Sciatic nerve (tissue), 2 donors: ENCODE data around the gene CPSF4L. TPM values are rescaled to one million over a fixed set of nuclear protein-coding genes. Genes with fewer than 3 reads are reported as not detected.

Experiments used
- ATAC-seq: fragments of 200-7000 bp; cut with Tn5 transposase; one replicate; pipeline ENCODE4 v1.9.1; 2020; ENCODE audit warnings: mild to moderate bottlenecking, moderate library complexity
- DNase-seq: peaks from one replicate; pipeline ENCODE4 v3.0.0-alpha.2; 2020; ENCODE audit warnings: low spot score
- intact Hi-C: fragments of 100-400 bp; cut with DNase I; formaldehyde crosslinking; loops from one replicate; pipeline ENCODE4 v1.14.2; 2022
- total RNA-seq: library from RNA; stranded (reverse); fragmentation: NEBNext Ultra II Directional; extraction: Animal tissue kit (Norgen Biotek cat#: 25700); gene quantifications from one replicate; pipeline ENCODE4 v1.2.1, GENCODE V29; 2021
- donor health status: DM: no; HTN: no; CAD: no.
- donor health status: DM: no; HTN: no; CAD: no.

The CPSF4L gene
- total RNA-seq, 1 donor from 2014 or later = not detected

DNA sequence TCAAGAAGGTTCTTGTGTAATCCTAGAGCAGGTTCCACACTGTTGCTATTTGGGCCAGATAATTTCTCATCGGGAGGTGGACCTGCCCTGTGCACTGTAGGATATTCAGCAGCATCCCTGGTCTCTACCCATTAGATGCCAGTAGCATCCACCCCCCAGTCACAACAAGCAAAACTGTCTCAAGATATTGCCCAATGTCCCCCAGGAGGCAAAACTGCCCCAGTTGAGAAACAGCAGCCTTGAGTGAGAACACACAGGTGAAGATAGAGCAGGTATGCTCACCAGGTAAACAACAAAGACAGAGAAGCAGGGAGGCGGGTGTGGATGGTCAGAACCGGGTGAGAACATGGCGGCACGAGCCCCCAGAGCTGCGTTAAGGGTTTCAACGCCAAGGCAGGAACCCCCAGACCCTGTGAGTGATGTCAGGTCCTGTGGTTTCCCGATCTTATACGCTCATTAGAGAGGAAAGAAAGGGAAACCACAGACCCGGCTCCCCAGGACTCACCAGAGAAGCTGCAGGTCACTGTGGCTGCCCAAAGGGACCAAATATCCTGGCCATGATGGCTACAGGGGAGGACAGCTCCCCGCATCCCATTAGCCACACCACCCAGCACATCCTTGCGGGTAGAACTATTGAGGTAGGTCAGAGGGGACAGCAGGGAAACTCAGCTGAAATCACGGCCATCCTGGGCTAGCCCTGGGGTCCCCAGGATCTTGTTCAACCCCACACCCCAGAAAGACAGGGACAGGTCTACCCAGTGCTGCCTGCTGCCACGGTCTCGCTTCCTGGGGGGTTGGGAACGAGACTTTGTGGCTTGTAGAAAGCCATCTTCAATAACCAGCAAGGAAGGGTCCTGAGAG, 28.9 kb upstream of the CPSF4L start:
- intact Hi-C loops = no loop called here
- ATAC-seq (no peak), DNase-seq (no peak)

GRCh38 chr17:73289549-73290254, 28.0 kb upstream of the CPSF4L start:
- ATAC-seq (no peak), DNase-seq (no peak)
- intact Hi-C loops = no loop called here

DNA sequence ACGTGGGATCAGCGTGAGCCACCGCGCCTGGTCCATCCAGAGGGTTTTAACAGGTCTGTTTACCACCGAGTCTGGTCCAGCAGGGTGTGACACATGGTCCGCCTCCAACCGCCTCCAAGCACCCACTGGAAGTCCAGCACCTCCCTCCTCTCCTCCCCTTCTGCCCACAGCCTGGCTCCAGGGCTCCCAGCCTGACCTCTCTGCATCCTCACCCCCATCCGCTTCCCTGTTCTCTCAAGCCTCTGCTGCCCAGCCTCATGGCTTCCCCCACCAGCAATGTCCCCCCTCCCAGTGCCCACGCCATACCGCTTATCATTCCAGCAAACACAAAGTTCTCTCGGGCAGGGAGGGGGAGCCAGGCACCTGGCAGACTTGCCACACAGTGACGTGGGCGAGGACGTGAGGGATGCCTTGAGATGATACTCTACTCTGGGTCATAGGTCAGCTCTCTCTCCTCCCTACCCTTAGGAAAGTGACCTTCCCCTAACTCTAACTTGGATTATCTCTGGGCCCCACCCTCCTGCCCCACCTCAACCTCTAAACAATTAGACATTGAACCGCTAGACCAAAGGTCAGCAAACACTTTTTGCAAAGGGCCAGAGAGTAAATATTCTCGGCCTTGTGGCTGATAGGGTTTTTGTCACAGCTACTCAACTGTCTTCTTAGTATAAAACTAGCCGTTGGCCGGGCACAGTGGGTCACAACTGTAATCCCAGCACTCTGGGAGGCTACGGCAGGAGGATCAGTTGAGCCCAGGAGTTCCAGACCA, 27.0 kb upstream of the CPSF4L start:
- intact Hi-C loops = no loop called here
- ATAC-seq = peak; percentile 40
- DNase-seq = no peak

DNA sequence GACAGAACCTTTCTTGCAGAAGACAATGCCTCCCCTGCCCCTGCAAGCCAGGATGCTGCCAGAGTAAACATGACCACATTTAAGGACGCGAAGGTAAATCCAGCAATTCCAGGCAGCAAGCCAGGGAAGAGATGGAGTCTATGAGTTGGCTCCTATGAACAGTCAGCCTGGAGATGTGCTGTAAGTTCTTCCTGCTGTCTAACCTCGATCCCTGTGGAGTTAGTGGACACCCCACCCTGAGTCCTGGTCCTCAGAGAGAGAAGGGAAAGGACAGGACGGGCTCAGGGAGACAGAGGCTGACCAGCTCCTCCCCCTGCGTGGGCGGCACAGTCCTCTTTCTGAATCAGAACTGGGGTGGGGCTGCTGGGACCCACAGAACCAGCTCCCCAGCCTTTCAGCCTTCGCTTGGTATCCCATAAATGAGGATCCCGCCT, 25.2 kb upstream of the CPSF4L start:
- no peak for ATAC-seq
- no peak for DNase-seq
- intact Hi-C loops = loop anchor here (2.0 kb wide), 1 partner anchor 18 kb away; no protein-coding TSS in a partner anchor

- intact Hi-C loops = loop anchor here (2.0 kb wide), 1 partner anchor 17 kb away; no protein-coding TSS in a partner anchor
- ATAC-seq = no peak
- no peak for DNase-seq
Observed at GRCh38 chr17:73285916-73286862, 24.5 kb upstream of the CPSF4L start.

- no peak for ATAC-seq
- intact Hi-C loops = no loop called here
- no peak for DNase-seq
Observed at GRCh38 chr17:73285603-73285908, 23.9 kb upstream of the CPSF4L start.

GRCh38 chr17:73284906-73285602, 23.4 kb upstream of the CPSF4L start:
- ATAC-seq = peak; percentile 2
- intact Hi-C loops = no loop called here
- DNase-seq = no peak

DNA sequence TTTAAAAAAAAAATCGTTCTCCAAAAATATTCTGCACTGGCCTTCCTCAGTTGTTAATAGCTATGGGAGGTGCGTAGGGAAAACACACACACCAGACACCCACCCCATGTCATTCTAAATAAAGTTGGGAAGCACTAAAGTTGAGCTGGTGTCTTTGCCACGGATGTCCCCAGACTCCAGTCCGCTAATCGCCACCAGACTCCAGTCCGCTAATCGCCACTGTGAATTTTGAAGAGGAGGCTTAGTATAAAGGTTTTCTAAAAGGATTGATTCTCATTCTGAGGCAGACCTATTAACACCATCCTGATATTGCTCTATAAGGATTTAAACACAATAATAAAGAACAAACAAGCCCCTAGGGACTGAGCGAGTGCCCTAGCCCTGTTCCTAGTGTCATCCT, 22.7 kb upstream of the CPSF4L start:
- intact Hi-C loops = no loop called here
- no peak for DNase-seq
- no peak for ATAC-seq

DNA sequence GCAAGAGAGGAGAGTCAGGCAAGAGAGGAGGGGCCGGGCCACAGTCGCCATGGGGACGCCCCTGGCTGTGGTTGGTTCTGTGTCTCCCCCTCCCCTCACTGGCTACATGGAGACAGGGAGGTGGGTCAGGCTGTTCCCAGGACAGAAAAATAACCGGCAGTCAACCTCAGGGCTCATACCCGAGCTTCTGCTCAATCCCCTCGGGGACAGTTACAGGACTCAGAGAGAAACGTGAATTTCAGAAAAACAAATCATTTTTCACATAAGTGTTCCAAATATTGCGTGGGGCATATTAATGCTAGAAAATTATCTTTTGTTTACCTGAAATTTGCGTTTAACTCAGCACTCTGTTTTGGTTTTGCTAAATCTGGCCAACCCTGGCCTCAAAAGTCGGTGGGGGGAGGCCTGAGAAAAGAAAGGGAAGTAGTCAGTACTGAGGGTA, 22.2 kb upstream of the CPSF4L start:
- DNase-seq (no peak), ATAC-seq (peak; percentile 80)
- intact Hi-C loops = no loop called here

GRCh38 chr17:73283250-73283649, 21.6 kb upstream of the CPSF4L start:
- ATAC-seq = no peak
- intact Hi-C loops = no loop called here
- DNase-seq = no peak

DNA sequence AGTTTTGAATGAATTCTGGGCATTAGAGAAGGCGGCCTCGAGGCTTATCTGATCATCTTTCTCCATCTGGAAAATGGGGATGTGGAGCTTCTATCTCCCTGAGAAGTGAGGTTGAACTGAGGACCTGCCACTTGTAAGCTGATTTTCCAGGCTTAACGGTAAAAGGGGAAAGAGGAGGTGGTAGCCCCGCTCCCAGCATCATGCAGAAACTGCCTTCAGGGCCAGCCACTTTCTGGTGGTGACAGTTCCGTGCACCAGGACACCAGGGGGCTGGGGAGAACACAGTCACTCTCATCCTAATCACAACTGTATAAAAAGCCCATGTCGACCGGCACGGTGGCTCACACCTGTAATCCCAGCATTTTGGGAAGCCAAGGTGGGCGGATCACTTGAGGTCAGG, 20.9 kb upstream of the CPSF4L start:
- intact Hi-C loops = no loop called here
- DNase-seq (no peak), ATAC-seq (no peak)

GRCh38 chr17:73281928-73282327, 20.2 kb upstream of the CPSF4L start:
- intact Hi-C loops = no loop called here
- ATAC-seq (no peak), DNase-seq (no peak)

DNA sequence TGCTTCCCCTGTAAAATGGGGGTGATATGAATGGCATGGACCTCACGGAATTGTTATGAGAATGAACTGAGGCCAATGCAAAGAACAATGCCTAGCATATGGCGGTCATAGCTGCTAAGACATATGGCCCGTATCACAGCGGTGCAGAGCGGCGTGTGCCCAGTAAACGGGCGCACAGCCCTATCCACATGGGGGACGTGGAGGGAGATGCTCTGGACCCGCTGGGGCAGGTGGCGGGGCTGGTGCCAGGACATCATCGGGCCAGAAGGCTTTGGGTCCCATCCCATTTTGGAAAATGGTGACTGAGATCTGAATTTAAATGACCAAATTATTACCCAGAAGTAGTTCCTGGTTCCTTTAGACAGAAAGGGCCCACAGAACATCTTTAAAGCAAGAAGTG, 18.5 kb upstream of the CPSF4L start:
- intact Hi-C loops = no loop called here
- no peak for ATAC-seq
- no peak for DNase-seq

DNA sequence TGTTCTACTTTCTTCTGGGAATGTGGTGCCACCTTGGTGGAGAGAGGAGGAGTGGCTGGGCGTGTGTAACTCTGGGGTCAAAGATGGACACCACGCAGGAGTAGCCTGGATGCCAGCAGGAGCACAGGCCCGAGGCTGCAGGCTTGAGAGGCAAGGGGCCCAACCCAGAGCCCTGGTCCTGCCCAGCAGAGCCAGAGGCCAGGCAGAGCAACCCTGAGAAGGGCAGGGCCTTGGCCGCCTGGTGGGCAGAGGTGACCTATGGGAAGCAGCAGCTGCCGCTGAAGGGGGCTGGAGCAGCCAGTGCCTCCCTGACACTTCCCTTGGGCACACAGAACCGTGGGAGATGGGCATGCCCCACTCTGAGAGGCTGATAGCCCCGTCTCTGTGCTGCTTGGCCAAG, 18.0 kb upstream of the CPSF4L start:
- ATAC-seq (no peak), DNase-seq (no peak)
- intact Hi-C loops = no loop called here

GRCh38 chr17:73278465-73279453, 17.1 kb upstream of the CPSF4L start:
- intact Hi-C loops = no loop called here
- ATAC-seq = peak; percentile 89
- peak; percentile 80 for DNase-seq

DNA sequence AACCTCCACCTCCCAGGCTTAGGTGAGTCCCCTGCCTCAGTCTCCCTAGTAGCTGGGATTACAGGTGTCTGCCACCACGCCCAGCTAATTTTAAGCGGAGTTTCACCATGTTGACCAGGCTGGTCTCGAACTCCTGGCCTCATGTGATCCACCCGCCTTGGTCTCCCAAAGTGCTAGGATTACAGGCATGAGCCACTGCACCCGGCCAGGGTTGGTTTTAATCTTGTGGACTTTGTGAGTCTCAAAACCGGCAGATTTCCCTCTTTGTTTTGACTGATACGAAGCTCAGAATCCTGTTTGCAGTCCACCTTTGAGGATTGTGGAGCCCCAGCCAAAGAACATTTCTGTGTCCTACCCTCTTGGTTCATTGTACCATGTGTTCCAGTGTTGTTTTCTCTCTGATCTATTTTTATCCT, 16.4 kb upstream of the CPSF4L start:
- ATAC-seq (peak; percentile 82), DNase-seq (no peak)
- intact Hi-C loops = no loop called here

DNA sequence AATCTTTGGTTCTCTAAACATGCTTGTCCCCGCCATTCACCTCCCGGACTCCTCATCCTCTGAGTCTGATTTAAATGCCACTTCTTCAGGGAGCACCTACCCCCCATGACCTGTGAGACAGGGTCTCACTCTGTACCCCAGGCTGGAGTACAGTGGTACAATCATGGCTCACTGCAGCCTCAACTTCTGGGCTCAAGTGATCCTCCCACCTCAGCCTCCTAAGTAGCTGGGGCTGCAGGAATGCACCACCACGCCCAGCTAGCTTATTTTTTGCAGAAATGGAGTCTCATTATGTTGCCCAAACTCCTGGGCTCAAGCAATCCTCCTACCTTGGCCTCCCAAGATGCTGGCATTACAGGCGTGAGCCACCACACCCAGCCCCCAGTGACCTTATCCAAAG, 12.8 kb upstream of the CPSF4L start:
- no peak for ATAC-seq
- intact Hi-C loops = no loop called here

More for the DNA sequence above, 12.8 kb upstream of the CPSF4L start:
- no peak for DNase-seq
